Mammary epithelial cell (primary cell): ENCODE measurements around the gene PTPRG.

Source experiments
- EZH2 ChIP-seq: IDR thresholded peaks from 2 replicates; pipeline ENCODE4 v1.6.1; 2012; ENCODE audit warnings: low read length, inconsistent platforms, borderline replicate concordance
- TF ChIP-seq, protein P1 (sequence below), 2 donors: IDR thresholded peaks in 1 of 2; conservative IDR thresholded peaks in 1 of 2; 2 replicates each; pipeline ENCODE4 v1.5.1; 2011 to 2012; ENCODE audit warnings: inconsistent platforms in 2 of 2, low read length in 2 of 2, mild to moderate bottlenecking in 2 of 2, control low read depth in 1 of 2, low read depth in 1 of 2; ENCODE audit not compliant: insufficient read depth in 1 of 2; ENCODE audit errors: extremely low read depth in 1 of 2

DNA sequence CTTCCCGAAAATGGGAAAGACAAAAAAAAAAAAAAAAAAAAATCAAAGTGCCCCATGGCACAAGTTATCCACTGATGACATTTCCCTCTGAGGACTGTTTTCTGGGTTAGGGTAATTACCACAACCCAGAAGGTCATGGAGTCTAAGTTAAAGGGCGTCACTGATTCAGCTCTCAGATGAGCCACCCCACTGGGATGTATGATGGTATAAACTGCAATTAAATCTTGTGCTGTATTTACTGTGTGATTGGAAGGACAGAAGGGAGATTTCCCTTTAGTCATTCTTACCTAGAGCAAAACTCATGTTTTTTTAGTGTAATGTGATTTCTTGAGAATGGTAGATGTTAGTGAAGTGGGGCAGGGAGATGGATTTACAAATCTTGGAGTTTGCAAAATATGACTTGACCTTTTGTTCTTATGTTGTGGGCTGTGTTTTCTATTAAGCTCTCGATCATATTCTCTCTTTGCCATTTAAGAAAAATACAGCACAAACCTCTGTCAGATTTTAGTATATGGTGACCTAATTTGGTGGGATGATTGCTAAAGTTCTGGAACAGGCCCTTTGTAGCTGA, 244.2 kb downstream of the PTPRG start:
- TF ChIP-seq, protein P1, sequence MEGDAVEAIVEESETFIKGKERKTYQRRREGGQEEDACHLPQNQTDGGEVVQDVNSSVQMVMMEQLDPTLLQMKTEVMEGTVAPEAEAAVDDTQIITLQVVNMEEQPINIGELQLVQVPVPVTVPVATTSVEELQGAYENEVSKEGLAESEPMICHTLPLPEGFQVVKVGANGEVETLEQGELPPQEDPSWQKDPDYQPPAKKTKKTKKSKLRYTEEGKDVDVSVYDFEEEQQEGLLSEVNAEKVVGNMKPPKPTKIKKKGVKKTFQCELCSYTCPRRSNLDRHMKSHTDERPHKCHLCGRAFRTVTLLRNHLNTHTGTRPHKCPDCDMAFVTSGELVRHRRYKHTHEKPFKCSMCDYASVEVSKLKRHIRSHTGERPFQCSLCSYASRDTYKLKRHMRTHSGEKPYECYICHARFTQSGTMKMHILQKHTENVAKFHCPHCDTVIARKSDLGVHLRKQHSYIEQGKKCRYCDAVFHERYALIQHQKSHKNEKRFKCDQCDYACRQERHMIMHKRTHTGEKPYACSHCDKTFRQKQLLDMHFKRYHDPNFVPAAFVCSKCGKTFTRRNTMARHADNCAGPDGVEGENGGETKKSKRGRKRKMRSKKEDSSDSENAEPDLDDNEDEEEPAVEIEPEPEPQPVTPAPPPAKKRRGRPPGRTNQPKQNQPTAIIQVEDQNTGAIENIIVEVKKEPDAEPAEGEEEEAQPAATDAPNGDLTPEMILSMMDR (conservative IDR thresholded peaks at IDR 0.05 in 1 of 2, IDR thresholded peaks at IDR 0.05 in 1 of 2; ENCODE audit: extremely low read depth in 1 of 2, insufficient read depth in 1 of 2, low read depth in 1 of 2, low read length in 2 of 2): no peak
- TF ChIP-seq EZH2: no peak
